ENCODE data around the gene PRPF6. TPM values are rescaled to one million over a fixed set of nuclear protein-coding genes. Genes with fewer than 3 reads are reported as not detected.
A peak's percentile ranks its signal among the peaks of the same experiment; 100 is the strongest.
"Not testable (repeated sequence)": the region's sequence is repeated elsewhere in the genome, so short reads cannot be mapped to it uniquely, and the experiment has no call there.

PRPF6 gene
- total RNA-seq, 1 donor from 2014 or later, result 49.0 TPM

DNA sequence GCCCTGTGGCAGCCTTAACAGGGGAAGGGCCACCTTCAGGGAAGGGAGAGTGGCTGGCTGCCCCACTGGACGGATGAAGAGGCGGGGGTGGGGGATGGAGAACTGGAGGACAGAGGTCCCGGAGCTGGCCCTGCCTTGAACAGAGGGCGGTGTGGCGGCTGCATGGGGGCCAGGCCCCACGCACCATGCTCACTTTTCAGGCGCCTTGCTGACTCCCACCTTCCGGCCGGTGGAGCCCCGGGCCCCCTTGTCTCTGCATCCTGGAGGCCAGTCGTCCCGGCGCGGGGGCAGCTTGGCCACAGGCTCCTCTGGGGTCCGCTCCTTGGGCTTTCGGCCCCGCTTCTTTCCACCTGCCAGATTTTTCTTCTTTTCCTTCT is 21.2 kb upstream of the PRPF6 start:
- no peak for DNase-seq (ENCODE audit: low read depth in 2 of 2)

DNA sequence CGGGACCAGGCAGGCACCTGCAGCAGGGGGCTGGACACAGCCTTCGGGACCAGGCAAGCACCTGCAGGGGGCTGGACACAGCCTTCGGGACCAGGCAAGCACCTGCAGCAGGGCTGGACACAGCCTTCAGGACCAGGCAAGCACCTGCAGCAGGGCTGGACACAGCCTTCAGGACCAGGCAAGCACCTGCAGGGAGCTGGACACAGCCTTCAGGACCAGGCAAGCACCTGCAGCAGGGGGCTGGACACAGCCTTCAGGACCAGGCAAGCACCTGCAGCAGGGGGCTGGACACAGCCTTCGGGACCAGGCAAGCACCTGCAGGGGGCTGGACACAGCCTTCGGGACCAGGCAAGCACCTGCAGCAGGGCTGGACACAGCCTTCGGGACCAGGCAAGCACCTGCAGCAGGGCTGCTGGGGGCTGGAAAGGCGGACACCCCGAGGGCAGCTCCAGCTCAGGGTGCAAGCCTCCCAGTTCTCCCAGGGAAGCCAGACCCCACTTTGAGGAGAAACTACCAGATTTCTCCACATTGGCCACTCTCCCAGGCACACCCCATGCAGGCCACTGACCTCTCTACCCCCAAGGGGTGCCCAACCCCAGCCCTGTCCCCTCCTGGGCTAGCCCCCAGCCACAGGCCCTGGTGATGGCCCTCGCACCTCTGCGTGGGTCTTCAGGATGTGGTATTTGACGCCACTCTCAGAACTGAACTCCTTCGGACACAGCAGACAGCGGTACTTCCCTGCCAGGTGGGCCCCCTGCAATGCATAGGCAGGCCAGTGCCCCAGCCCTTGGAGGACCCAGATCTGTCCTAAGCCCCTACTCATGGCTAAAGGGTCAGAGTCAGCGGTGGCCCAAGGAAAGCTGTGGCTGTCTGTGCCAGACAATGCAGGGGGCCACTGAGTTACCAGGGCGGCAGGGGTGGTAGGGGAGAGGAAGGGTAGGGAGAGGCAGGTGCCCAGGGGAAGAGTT is 20.0 kb upstream of the PRPF6 start:
- not testable (repeated sequence) for DNase-seq (ENCODE audit: low read depth in 2 of 2)

DNA sequence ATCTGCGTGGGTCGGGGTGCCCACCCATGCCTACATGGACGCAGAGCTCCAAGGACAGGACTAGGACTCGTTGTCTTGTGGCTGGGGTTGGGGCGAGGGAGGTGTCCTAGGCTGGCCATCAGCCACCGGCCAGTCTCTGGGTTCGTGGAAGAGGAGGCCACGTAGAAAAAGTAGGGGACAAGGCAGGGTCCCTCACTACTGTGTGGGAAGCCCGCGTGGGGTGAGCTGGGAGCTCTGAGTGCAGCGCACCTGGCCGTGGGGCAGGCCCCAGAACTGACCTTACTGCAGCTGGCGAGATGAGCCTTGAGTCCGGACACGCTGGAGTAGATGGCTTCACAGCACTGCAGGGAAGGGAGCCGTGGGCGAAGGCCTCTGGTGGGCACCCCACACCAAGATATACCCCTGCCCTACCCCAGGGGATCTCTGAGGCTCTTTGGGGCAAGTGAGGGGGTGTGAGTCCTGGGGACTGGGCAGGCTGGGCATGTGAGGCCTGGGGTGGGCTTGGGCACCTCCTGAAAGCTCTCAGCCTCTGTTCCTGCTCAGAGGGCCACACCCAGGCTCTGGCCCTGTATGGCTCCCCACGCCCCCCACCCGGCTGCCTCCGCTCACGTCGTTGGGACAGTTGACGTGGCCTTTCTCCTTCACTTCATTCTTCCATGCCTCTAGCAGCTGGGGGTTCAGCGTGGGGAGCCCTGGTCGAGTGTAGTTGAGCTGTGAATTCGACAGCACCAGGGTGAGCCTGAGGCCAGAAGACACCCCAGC is 19.1 kb upstream of the PRPF6 start:
- no peak for DNase-seq (ENCODE audit: low read depth in 2 of 2)

DNA sequence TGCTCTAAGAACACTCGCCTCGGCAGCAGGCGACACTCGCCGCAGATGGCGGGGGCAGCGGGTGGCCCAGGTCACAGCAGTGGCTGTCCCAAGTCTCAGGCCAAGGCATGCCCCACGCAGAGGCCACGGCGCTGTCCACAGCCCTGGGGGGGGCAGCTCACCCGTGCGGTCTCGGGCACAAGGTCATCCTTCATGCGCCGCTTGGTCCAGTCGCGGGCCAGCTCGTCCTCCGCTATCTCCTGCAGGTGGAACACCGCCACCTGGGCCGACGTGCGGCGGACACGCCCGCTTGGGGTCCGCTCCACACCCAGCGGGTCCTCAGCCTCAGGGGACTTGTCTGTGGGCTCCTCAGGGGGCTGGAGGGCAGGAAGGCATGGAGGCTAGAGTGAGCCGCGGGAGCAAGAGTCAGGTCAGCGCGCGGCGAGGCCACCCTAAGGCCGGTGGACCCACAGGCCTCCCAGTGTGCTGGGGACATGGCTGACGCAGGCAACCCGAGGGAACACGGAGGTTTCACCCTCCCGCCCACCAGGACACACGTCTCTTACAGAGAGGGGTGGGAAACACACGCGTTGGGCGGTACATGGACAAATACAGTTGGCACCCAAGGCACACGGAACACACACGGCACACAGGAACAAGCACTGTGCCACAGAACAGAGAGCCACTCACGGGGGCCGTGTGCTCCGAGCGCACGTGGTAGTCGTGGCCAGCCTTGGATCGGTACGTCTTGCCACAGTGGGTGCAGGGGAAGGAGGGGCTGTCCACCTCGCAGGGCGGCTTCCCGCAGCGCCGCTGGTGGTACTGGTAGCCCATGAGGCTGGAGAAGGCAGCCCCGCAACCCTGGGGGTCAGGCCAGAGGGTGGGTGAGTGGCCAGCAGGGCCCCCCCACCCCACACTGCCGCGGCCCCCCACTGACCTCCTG is 18.2 kb upstream of the PRPF6 start:
- no peak for DNase-seq (ENCODE audit: low read depth in 2 of 2)

DNA sequence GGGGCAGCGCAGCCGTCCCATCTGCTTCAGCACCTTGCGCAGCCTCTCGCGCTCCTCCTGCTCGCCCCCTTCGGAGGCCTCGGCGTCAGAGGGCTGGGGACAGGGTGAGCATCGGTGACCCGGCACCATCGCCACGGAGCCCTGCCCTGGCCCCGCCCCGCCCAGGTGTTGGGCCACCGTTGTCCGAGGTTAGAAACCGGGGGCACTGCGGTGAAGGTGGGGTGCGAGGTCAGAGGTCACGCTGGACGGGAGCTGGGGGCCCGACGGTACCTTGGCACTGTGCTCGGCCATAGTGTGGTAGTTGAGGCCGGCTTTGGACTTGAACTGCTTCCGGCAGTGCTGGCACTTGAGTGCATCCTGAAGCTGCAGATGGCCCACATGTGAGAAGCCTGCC is 17.6 kb upstream of the PRPF6 start:
- DNase-seq (ENCODE audit: low read depth in 2 of 2), result no peak

DNA sequence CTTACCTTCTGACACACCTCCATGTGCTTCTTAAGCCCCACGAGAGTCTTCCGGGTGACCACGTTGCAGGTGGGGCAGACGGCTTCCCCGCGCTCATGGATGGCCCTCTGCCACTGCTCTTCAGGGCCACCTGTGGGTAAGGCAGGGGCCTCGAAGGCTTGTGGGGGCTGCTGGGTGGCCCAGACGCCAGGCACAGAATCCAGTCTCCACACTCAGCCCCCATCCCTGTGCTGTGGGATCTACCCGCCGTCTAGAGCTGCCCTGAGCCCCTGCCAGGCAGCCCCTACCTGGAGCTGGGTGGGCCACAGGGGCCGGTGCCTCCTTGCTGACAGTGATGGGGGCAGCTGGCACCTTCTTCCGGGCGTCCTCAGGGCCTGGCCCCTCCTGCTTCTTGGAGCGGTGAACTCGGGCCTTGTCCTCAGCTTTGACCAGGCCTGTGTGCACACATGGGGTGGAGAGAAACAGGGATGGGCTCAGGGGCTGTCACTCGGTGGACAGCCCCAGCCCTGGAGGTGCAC is 17.1 kb upstream of the PRPF6 start:
- no peak for DNase-seq (ENCODE audit: low read depth in 2 of 2)

DNA sequence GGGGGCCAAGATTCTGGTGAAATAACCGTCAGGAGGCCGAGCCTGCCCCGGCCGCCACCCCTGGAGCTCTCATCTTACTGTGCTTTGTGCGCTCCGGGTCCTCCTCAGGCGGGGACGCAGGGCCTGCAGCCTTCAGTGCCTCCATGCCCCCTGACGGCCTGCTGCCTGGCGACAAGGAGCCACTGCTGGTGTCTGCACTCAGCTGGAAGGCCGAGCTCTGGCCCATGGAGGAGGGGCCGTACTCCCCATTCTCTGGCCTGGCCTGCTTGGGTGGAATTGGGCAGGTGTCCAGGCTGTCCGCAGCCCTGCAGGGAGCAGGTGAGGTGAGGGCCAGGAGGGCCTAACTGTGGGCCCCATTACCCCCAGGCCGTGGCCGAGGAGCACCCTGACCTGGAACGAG is 16.5 kb upstream of the PRPF6 start:
- no peak for DNase-seq (ENCODE audit: low read depth in 2 of 2)

DNA sequence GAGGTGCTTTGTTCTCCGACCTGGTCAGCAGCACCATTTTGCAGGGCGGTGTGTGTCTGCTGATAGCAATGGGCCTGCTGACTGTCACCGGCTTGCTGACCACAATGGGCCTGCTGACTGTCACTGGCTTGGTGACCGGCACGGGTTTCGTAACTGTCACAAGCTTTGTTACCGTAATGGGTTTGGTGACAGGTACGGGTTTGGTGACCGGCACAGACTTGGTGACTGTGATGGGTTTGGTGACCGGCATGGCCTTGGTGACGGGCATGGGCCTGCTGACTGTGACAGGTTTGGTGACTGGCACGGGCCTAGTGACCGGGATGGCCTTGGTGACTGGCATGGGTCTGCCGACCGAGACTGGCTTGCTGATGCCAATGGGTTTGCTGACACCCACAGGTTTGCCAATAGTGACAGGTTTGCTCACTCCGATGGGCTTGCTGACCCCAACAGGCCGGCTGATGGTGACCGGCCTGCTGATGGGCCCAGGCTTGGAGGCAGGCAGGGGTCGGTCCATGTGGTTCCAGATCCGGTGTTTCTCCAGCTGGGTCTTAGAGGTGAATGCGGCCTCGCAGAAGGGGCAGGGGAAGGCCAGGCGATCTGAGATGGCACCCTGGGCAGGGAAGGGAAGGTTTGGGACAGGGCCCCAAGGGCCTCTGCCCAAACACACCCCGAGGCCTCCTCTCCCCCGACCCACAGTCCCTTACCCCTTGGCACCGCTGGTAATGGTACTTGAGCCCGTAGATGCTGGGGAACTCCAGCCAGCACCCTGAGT is 14.6 kb upstream of the PRPF6 start:
- no peak for DNase-seq (ENCODE audit: low read depth in 2 of 2)

DNA sequence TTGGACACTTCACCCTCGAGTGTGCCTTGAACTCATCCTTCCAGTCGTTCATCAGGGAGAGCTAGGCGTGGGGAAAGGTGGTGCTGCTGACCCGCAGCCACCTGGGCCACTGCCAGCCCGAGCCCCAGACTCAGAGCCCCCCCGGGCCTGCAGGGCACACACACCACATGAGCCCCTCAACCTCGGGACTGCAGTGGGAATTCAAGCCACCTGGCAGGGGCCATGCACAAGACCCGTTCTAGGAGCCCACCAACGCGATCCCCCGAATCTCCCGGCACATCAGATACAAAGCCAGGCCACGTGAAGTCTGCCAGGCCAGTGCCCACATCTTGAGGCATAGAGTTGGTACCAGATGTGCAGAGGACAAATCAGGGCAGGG is 14.0 kb upstream of the PRPF6 start:
- no peak for DNase-seq (ENCODE audit: low read depth in 2 of 2)

DNA sequence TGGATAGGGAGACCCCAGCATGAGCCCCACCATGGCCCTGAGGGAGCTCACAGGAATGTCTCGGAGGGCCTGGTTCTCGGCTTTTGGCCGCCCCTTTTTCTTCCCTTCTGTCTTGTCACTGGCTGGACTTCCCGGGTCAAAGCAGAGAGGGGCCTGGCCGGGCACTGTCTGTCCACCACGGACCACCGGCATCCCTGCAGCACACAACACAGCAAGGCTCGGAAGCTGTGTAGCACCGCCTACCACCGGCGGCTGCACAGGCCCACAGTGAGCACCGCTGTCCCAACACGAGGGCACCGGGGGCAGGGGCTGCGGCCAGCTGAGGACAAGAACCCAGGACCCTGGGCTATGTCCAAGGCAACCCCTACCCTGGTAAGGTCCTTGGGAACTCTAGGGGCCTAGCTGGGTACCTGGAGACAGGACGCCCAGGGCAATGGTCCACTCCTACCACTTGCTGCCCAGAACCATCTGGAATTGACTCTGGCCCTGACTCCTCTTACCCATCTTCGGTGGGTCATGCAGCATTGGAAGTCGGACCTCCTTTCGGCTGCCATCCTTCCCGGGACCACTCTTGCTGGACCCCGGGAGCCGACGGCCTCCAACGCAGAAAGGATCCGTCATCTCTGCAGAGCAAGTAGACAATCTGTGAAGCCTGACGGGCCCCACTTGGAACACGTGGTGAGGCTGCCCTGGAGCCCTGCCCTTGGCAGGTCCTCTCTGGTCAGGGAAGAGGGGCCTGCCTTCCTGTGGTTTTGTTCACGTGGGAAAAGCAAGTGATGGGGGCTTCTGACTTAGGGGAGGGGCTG is 13.4 kb upstream of the PRPF6 start:
- DNase-seq (ENCODE audit: low read depth in 2 of 2), result no peak

DNA sequence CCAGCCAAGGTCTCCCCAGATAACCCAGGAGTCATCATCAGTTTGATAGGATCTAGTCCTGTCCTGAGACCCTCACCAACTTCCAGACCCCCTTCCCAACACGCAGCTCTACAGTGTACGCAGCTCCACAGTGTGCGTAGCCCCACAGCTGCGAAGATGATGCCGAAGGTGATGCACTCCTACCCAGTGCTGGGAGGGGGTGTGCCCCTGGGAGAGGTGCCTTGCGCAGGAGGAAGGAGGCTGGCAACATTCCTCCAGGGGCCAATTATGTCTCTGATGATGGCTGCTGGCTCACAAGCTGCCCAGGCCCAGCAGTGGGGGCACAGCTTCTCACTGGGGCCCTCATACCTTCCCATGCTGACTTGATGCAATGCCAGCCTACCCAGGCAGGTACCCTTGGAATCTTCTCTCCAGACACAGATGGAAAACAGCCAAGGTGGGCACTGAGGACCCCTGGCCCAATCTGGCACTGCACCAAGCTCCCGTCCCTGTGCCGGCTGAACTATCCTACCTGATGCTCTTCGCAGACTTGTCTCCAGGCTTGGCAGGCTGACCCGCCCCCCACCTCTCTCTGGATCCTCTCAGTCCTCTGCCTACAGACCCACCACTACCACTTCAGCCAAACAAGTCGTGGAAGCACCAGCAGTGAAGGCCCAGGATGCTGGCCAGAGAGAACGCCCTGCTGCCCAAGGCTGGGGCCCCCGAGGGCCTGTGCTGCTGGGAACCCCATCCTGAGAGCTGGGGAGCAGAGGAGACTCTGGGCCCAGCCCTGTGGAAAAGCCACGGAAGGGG is 12.6 kb upstream of the PRPF6 start:
- no peak for DNase-seq (ENCODE audit: low read depth in 2 of 2)

DNA sequence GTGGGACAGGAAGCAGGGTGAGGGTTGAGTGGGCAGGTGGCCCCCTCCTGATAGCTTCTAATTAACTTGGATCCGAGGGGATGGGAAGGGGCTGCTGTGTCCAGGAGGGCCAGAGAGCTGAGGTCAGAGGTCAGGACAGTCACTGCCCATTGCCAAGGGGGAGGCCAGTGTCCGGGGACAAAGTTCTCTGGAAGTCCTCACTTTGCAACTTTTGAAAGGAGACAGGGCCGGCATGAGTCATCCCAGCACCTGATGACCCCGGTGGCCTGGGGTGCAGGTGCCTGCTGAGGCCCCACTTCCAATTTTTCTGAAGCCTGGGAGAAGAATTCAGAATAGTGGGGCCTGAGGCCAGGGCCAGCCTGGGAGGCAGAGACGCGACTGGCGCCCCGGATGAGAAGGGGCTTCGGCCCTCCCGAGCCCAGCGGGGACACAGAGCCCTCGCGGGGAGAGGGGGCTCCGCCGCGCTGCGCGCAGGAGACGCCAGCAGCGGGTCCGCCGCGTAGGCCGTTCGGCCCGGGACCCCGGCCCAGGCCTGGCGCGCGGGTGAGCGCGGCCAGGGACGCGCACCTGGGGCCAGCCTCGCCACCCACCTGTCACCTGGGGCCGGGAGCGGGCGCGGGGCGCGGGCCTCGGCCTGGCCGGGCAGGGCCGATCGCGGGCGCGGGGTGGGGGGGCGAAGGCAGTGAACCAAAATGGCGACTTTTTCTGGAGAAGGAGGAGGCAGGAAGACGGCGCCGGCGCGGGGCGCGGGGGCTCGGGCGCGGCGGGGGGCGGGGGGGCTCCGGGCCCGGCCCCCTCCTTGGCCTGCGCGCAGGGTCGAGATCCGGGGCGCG is 11.8 kb upstream of the PRPF6 start:
- DNase-seq (ENCODE audit: low read depth in 2 of 2), result no peak

DNA sequence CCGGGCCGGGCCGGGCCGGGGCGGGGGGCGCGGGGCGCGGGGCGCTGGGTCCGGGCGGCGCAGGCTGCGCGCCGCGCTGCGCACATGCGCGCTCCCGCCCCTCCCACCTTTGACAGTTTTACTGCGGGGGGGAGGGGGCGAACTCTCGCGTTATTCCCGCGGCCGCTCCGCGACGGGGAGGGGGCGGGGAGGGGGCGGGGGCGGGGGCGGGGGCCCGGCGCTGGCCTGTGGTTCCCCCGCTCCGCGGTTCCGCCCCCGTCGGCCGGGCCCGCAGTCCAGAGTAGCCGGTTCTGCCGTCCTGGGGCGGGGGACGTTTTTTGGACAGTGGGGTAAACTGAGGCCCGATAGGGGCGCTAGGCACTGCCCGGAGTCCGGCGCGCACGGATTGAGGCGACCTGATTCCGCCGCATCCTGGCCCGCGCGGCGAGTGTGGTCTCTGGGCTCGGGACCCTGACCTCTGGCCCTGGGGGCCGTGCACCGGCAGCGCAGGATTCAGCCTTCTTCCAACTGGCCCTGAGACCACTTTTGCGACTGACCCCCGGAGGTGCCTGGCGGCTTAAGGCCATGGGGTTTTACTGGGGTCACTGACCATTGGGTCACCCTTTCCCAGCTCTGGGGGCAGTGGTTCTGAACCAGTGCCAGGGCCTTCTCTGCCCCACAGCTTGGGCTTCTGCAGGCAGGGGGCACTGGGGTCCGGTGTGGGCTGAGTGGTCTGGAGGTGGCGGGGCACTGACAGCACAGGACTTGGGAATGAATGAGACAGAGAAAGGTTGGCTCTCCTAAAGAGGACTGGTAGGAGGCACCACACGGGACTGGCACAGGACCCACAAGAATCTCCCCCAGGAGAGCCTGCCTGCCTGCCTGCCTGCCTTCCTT is 10.9 kb upstream of the PRPF6 start, which contains the start of gene ZNF512B:
TSS of gene ZNF512B (minus strand) at position 93 of the 876 bp plus-strand sequence. CDS start 1,980 bp downstream, outside the sequence.
- peak in 1 of 2 donors; percentile 68 for DNase-seq (ENCODE audit: low read depth in 2 of 2)

DNA sequence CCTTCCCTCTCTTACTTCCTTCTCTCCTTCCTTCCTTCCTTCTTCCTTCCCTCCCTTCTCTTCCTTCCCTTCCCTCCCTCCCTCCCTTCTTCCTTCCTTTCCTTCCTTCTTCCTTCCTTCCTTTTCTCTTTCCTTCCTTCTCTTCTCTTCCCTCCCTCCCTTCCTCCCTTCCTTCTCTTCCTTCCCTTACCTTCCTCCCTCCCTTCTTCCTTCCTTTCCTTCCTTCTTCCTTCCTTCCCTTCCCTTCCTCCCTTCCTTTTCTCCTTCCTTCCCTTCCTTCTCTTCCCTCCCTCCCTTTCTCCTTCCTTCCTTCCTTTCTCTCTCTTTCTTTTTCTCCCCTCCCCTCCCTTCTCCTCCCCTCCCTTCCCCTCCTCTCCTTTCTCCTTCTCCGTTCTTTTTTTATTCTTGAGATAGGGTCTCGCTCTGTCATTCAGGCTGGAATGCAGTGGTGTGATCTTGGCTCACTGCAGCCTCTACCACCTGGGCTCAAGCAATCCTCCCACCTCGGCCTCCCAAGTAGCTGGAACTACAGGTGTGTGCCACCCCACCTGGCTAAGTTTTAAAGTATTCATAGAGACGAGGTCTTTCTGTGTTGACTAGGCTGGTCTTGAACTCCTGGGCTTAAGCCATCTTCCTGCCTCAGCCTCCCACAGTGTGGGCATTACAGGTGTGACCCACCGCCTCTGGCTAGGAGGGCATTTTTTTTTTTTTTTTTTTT is 10.1 kb upstream of the PRPF6 start:
- DNase-seq (ENCODE audit: low read depth in 2 of 2), result no peak

DNA sequence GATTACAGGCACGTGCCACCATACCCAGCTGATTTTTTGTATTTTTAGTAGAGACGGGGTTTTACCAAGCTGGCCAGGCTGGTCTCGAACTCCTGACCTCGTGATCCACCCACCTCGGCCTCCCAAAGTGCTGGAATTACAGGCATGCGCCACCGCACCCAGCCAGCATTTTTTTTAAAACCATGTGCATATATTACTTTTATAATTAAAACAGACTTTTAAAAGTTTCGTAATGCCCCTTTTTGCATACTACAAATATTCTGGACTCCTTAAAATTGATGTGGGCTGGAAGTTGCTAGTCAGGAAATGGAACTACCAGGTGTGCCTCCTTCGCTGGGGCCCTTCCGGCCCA is 9.0 kb upstream of the PRPF6 start:
- DNase-seq (ENCODE audit: low read depth in 2 of 2), result not testable (repeated sequence)

All from dermis microvascular lymphatic vessel endothelial cell (primary cell).